Measurements from ENCODE around the gene IL10RB.

DNA sequence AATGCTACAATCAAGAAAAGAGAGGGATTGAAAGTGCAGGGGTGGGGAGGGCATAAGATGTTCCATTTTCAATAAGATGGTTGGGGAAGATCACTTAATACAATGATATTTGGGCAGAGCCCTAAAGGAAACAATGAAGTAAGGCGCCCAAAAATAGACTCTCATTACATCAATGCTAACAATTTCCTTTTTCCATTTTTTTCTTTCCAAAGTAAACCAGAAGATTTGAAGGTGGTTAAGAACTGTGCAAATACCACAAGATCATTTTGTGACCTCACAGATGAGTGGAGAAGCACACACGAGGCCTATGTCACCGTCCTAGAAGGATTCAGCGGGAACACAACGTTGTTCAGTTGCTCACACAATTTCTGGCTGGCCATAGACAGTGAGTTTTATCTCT lies 19.7 kb upstream of the IL10RB start:
- TF ChIP-seq POLR2A (IDR thresholded peaks at IDR 0.05) (no peak), CTCF (IDR thresholded peaks at IDR 0.05) (no peak)

Data from ovary (tissue), 3 donors.